CD14-positive monocyte (primary cell): ENCODE data around the gene SLC22A17. TPM values are rescaled to one million over a fixed set of nuclear protein-coding genes. Genes with fewer than 3 reads are reported as not detected.

ENCODE experiments used
- DNase-seq, 3 donors: peaks; one replicate each; pipeline ENCODE4 v3.0.0-alpha.2; 2011 to 2022
- H2AFZ ChIP-seq: 2 replicates; pipeline ENCODE4 v1.6.0; 2012; ENCODE audit warnings: mild to moderate bottlenecking, low read depth, low read length, inconsistent platforms; ENCODE audit not compliant: insufficient read depth, poor library complexity, severe bottlenecking
- H3K27ac ChIP-seq, 2 donors: 1 replicate in 1 of 2; 2 replicates in 1 of 2; pipeline ENCODE4 v1.5.1; 2012 to 2013; ENCODE audit warnings: low read length in 2 of 2, control low read depth in 1 of 2, inconsistent platforms in 1 of 2, low read depth in 1 of 2, mild to moderate bottlenecking in 1 of 2
- H3K27me3 ChIP-seq, 2 donors: one replicate each; pipeline versions ENCODE4 v1.6.0 to v1.6.1; 2011 to 2013; ENCODE audit warnings: low read length in 2 of 2; ENCODE audit not compliant: control insufficient read depth in 2 of 2, insufficient read depth in 2 of 2
- H3K36me3 ChIP-seq, 2 donors: replicated peaks in 1 of 2; 1 replicate in 1 of 2; 2 replicates in 1 of 2; pipeline versions ENCODE4 v1.5.1 to v1.6.1; 2012 to 2013; ENCODE audit warnings: low read length in 2 of 2, control low read depth in 1 of 2, inconsistent platforms in 1 of 2, mild to moderate bottlenecking in 1 of 2; ENCODE audit not compliant: insufficient read depth in 2 of 2, control insufficient read depth in 1 of 2
- H3K4me1 ChIP-seq, 2 donors: 1 replicate in 1 of 2; 2 replicates in 1 of 2; pipeline versions ENCODE4 v1.5.1 to v1.6.1; 2012 to 2013; ENCODE audit warnings: low read length in 2 of 2, control low read depth in 1 of 2, inconsistent platforms in 1 of 2, mild to moderate bottlenecking in 1 of 2, moderate library complexity in 1 of 2; ENCODE audit not compliant: insufficient read depth in 2 of 2, control insufficient read depth in 1 of 2
- H3K4me2 ChIP-seq: replicated peaks from 2 replicates; pipeline ENCODE3; 2012; ENCODE audit warnings: low read length, moderate library complexity, mild to moderate bottlenecking; ENCODE audit not compliant: poor library complexity, severe bottlenecking; ENCODE audit errors: extremely low read depth
- H3K4me3 ChIP-seq, 3 experiments: fragments of 200-600 bp in 1 of 3; sonication (generic) in 1 of 3; replicated peaks in 1 of 3; 1 replicate in 2 of 3; 2 replicates in 1 of 3; pipeline ENCODE4 v1.5.1; 2011 to 2013; ENCODE audit warnings: low read length in 3 of 3, mild to moderate bottlenecking in 3 of 3, control low read depth in 2 of 3, low read depth in 2 of 3, inconsistent platforms in 1 of 3, moderate library complexity in 1 of 3
- H3K79me2 ChIP-seq: 2 replicates; pipeline ENCODE4 v1.6.0; 2012; ENCODE audit warnings: mild to moderate bottlenecking, control low read depth, inconsistent platforms, low read length, moderate library complexity; ENCODE audit not compliant: insufficient read depth
- H3K9ac ChIP-seq: 2 replicates; pipeline ENCODE4 v1.6.0; 2017; ENCODE audit warnings: low read length, mild to moderate bottlenecking; ENCODE audit not compliant: insufficient read depth, poor library complexity, severe bottlenecking
- H3K9me3 ChIP-seq, 2 donors: replicated peaks in 1 of 2; 1 replicate in 1 of 2; 2 replicates in 1 of 2; pipeline versions ENCODE4 v1.5.1 to v1.6.1; 2012 to 2013; ENCODE audit warnings: low read length in 2 of 2, control low read depth in 1 of 2; ENCODE audit not compliant: control insufficient read depth in 1 of 2, insufficient read depth in 1 of 2
- H4K20me1 ChIP-seq: 2 replicates; pipeline ENCODE4 v1.6.0; 2012; ENCODE audit warnings: mild to moderate bottlenecking, low read length, control low read depth, moderate library complexity; ENCODE audit not compliant: insufficient read depth
- H3K27ac Mint-ChIP-seq, 7 donors: one replicate each; pipeline ENCODE4 v1.8.0; 2020; ENCODE audit warnings: mild to moderate bottlenecking in 7 of 7, mixed read lengths in 7 of 7, moderate library complexity in 6 of 7, inconsistent platforms in 2 of 7
- H3K27me3 Mint-ChIP-seq, 3 donors: one replicate each; pipeline ENCODE4 v1.8.0; 2021 to 2022; ENCODE audit warnings: low read depth in 3 of 3, mild to moderate bottlenecking in 3 of 3, mixed read lengths in 3 of 3, moderate library complexity in 3 of 3, inconsistent platforms in 1 of 3
- H3K36me3 Mint-ChIP-seq, 2 donors: one replicate each; pipeline ENCODE4 v1.8.0; 2020; ENCODE audit warnings: mixed read lengths in 2 of 2, inconsistent platforms in 1 of 2, mild to moderate bottlenecking in 1 of 2
- H3K4me1 Mint-ChIP-seq: one replicate; pipeline ENCODE4 v1.8.0; 2020; ENCODE audit warnings: mild to moderate bottlenecking, mixed read lengths
- H3K4me3 Mint-ChIP-seq, 2 donors: one replicate each; pipeline ENCODE4 v1.8.0; 2020; ENCODE audit warnings: mild to moderate bottlenecking in 2 of 2, mixed read lengths in 2 of 2, moderate library complexity in 1 of 2
- H3K9me3 Mint-ChIP-seq, 7 donors: one replicate each; pipeline ENCODE4 v1.8.0; 2020 to 2022; ENCODE audit warnings: mixed read lengths in 7 of 7, mild to moderate bottlenecking in 6 of 7, moderate library complexity in 6 of 7, inconsistent platforms in 2 of 7
- CTCF ChIP-seq: fragments of 200-600 bp; IDR thresholded peaks from one replicate; pipeline ENCODE4 v1.8.0; 2022; ENCODE audit warnings: antibody characterized with exemption, mild to moderate bottlenecking
- WGBS: methylation state at CpG from one replicate; pipeline ENCODE4 v1.1.5; 2013; ENCODE audit warnings: missing lambda C conversion rate; ENCODE audit not compliant: insufficient coverage; 5-methylcytosine and 5-hydroxymethylcytosine counted together
- intact Hi-C, 2 donors: fragments of 100-400 bp; cut with micrococcal nuclease; formaldehyde crosslinking; loops; one replicate each; pipeline versions ENCODE4 v1.15.0 to v1.15.1; 2023
- polyA plus RNA-seq, 3 donors: library from polyadenylated mRNA; depleted of rRNA in 1 of 3; unstranded in 2 of 3; stranded (reverse) in 1 of 3; fragments of 300-500 nt in 2 of 3; fragments of >200 nt in 1 of 3; fragmentation: Illumina TruSeq in 2 of 3; gene quantifications; 1 replicate in 2 of 3; 2 replicates in 1 of 3; pipeline ENCODE4 v1.2.3, GENCODE V29; 2012 to 2021

Gene SLC22A17
- polyA plus RNA-seq, 3 donors: not detected

- no peak for DNase-seq
- Histone ChIP-seq H2AFZ (no peak overlapping the region), H3K27me3 (no peaks in the 10 kb centered on the region), H4K20me1 (no peaks in the 10 kb centered on the region), H3K4me3 (no peak overlapping the region), H3K27ac (no peak overlapping the region), H3K4me2 (no peak overlapping the region), H3K9ac (no peak overlapping the region), H3K79me2 (no peaks in the 10 kb centered on the region), H3K9me3 (no peaks in the 10 kb centered on the region), H3K4me1 (no peaks in the 10 kb centered on the region), H3K36me3 (no peaks in the 10 kb centered on the region)
- Mint-ChIP-seq H3K4me1 (no peaks in the 10 kb centered on the region), H3K36me3 (no peaks in the 10 kb centered on the region), H3K4me3 (no peak overlapping the region), H3K27me3 (peaks cover 4 to 11% (median 9%) of the 10 kb centered on the region in 3 donors), H3K27ac (peak overlapping the region in 1 of 7 donors; percentile 11), H3K9me3 (no peaks in the 10 kb centered on the region)
- TF ChIP-seq CTCF: no peak
- intact Hi-C loops: no loop called here
- 54% methylated on average over 4 of the region's 12 CpGs for WGBS
These were observed 36.7 kb upstream of the SLC22A17 start for GRCh38 chr14:23389396-23389795.

- Mint-ChIP-seq H3K27ac (no peak overlapping the region), H3K4me1 (no peaks in the 10 kb centered on the region), H3K4me3 (no peak overlapping the region), H3K9me3 (no peaks in the 10 kb centered on the region), H3K27me3 (peaks cover 4 to 10% (median 9%) of the 10 kb centered on the region in 3 donors), H3K36me3 (no peaks in the 10 kb centered on the region)
- no peak overlapping the region for H2AFZ ChIP-seq
- H3K27me3 ChIP-seq: no peaks in the 10 kb centered on the region
- no peaks in the 10 kb centered on the region for H3K4me1 ChIP-seq
- H3K79me2 ChIP-seq: no peaks in the 10 kb centered on the region
- 100% methylated on average over 2 of the region's 8 CpGs for WGBS
- H3K36me3 ChIP-seq: no peaks in the 10 kb centered on the region
- no peak overlapping the region for H3K4me2 ChIP-seq
- DNase-seq: no peak
- no peak overlapping the region for H3K9ac ChIP-seq
- no peak for TF ChIP-seq CTCF
- H3K27ac ChIP-seq: no peak overlapping the region
- H3K9me3 ChIP-seq: no peaks in the 10 kb centered on the region
- intact Hi-C loops: no loop called here
- no peak overlapping the region for H3K4me3 ChIP-seq
- H4K20me1 ChIP-seq: no peaks in the 10 kb centered on the region
These were observed 36.3 kb upstream of the SLC22A17 start for GRCh38 chr14:23388996-23389395.
